H9 (cell line): ENCODE results near the gene SLC25A12. TPM values are rescaled to one million over a fixed set of nuclear protein-coding genes. Genes with fewer than 3 reads are reported as not detected.

ENCODE experiments used
- DNase-seq: peaks from one replicate; pipeline ENCODE4 v3.0.0-alpha.2; 2017
- H2AFZ ChIP-seq: one replicate; pipeline ENCODE4 v1.6.1; 2013; ENCODE audit warnings: mild to moderate bottlenecking, low read length, control low read depth, moderate library complexity
- H2AK5ac ChIP-seq: 2 replicates; pipeline ENCODE4 v1.6.1; 2013; ENCODE audit warnings: low read length, control low read depth, mixed read lengths; ENCODE audit not compliant: insufficient read length
- H2BK120ac ChIP-seq: one replicate; pipeline ENCODE4 v1.6.1; 2013; ENCODE audit warnings: low read depth, mild to moderate bottlenecking, low read length, control low read depth, inconsistent platforms; ENCODE audit not compliant: poor library complexity, severe bottlenecking
- H2BK12ac ChIP-seq: 2 replicates; pipeline ENCODE4 v1.6.1; 2013; ENCODE audit warnings: low read length, control low read depth, mixed read lengths, low read depth; ENCODE audit not compliant: insufficient read length
- H2BK15ac ChIP-seq: 2 replicates; pipeline ENCODE4 v1.6.1; 2013; ENCODE audit warnings: low read depth, low read length, control low read depth
- H2BK20ac ChIP-seq: one replicate; pipeline ENCODE4 v1.6.1; 2013; ENCODE audit warnings: low read depth, mild to moderate bottlenecking, low read length, control low read depth, inconsistent platforms; ENCODE audit not compliant: poor library complexity, severe bottlenecking
- H2BK5ac ChIP-seq: 2 replicates; pipeline ENCODE4 v1.6.1; 2013; ENCODE audit warnings: low read length, control low read depth, mixed read lengths; ENCODE audit not compliant: insufficient read length
- H3K14ac ChIP-seq: 2 replicates; pipeline ENCODE4 v1.6.1; 2013; ENCODE audit warnings: low read length, control low read depth; ENCODE audit not compliant: insufficient read depth
- H3K18ac ChIP-seq: 2 replicates; pipeline ENCODE4 v1.6.1; 2013; ENCODE audit warnings: low read depth, mild to moderate bottlenecking, mixed read lengths, low read length, control low read depth; ENCODE audit not compliant: insufficient read length
- H3K23ac ChIP-seq: 2 replicates; pipeline ENCODE4 v1.6.1; 2013; ENCODE audit warnings: low read length, control low read depth, mixed read lengths, low read depth; ENCODE audit not compliant: insufficient read length
- H3K23me2 ChIP-seq: 2 replicates; pipeline ENCODE4 v1.6.1; 2013; ENCODE audit warnings: low read depth, mild to moderate bottlenecking, mixed read lengths, low read length, control low read depth; ENCODE audit not compliant: insufficient read length, poor library complexity, severe bottlenecking
- H3K27ac ChIP-seq: 2 replicates; pipeline ENCODE4 v1.5.1; 2013; ENCODE audit warnings: low read length, control low read depth, mixed read lengths, low read depth; ENCODE audit not compliant: insufficient read length
- H3K27me3 ChIP-seq: 2 replicates; pipeline ENCODE4 v1.6.1; 2013; ENCODE audit warnings: low read length, control low read depth, inconsistent platforms; ENCODE audit not compliant: insufficient read depth
- H3K4ac ChIP-seq: 2 replicates; pipeline ENCODE4 v1.6.1; 2013; ENCODE audit warnings: low read depth, mild to moderate bottlenecking, control low read depth, inconsistent platforms, low read length, moderate library complexity
- H3K4me1 ChIP-seq: 2 replicates; pipeline ENCODE4 v1.6.1; 2013; ENCODE audit warnings: low read length, control low read depth, inconsistent platforms; ENCODE audit not compliant: insufficient read depth
- H3K4me2 ChIP-seq: 2 replicates; pipeline ENCODE4 v1.6.1; 2013; ENCODE audit warnings: low read length, control low read depth, mixed read lengths; ENCODE audit not compliant: insufficient read length, insufficient read depth
- H3K56ac ChIP-seq: 2 replicates; pipeline ENCODE4 v1.6.1; 2013; ENCODE audit warnings: low read depth, mild to moderate bottlenecking, mixed read lengths, low read length, control low read depth; ENCODE audit not compliant: insufficient read length
- H3K79me1 ChIP-seq: 2 replicates; pipeline ENCODE4 v1.6.1; 2013; ENCODE audit warnings: low read depth, mild to moderate bottlenecking, moderate library complexity, low read length, control low read depth, inconsistent platforms; ENCODE audit not compliant: insufficient read depth, poor library complexity, severe bottlenecking
- H3K79me2 ChIP-seq: 2 replicates; pipeline ENCODE4 v1.6.1; 2013; ENCODE audit warnings: low read length, control low read depth, inconsistent platforms; ENCODE audit not compliant: insufficient read depth
- H3K9ac ChIP-seq: 2 replicates; pipeline ENCODE4 v1.6.1; 2013; ENCODE audit warnings: low read length, control low read depth, mixed read lengths; ENCODE audit not compliant: insufficient read length; ENCODE audit errors: extremely low read depth
- H3K9me3 ChIP-seq: one replicate; pipeline ENCODE4 v1.6.1; 2013; ENCODE audit warnings: low read depth, low read length, inconsistent platforms; ENCODE audit not compliant: control insufficient read depth
- H3T11ph ChIP-seq: one replicate; pipeline ENCODE4 v1.6.1; 2013; ENCODE audit warnings: mild to moderate bottlenecking, low read length, control low read depth, inconsistent platforms
- H4K20me1 ChIP-seq: one replicate; pipeline ENCODE4 v1.6.1; 2013; ENCODE audit not compliant: control insufficient read depth, insufficient read length, insufficient read depth
- H4K5ac ChIP-seq: 2 replicates; pipeline ENCODE4 v1.6.1; 2013; ENCODE audit warnings: low read depth, mild to moderate bottlenecking, mixed read lengths, low read length, control low read depth; ENCODE audit not compliant: insufficient read length
- H4K8ac ChIP-seq: replicated peaks from 2 replicates; pipeline ENCODE4 v1.6.1; 2013; ENCODE audit warnings: low read length, control low read depth, mixed read lengths, low read depth; ENCODE audit not compliant: insufficient read length
- H4K91ac ChIP-seq: 2 replicates; pipeline ENCODE4 v1.6.1; 2013; ENCODE audit warnings: low read depth, mild to moderate bottlenecking, moderate library complexity, mixed read lengths, low read length, control low read depth; ENCODE audit not compliant: insufficient read length
- H3K27ac Mint-ChIP-seq, 3 experiments: 2 replicates in 2 of 3; 3 replicates in 1 of 3; pipeline ENCODE4 v1.8.0; 2020 to 2021; ENCODE audit warnings: mixed read lengths in 3 of 3, mild to moderate bottlenecking in 1 of 3, moderate library complexity in 1 of 3
- H3K27me3 Mint-ChIP-seq: 2 replicates; pipeline ENCODE4 v1.8.0; 2021; ENCODE audit warnings: low read depth, mild to moderate bottlenecking, moderate library complexity, mixed read lengths
- H3K36me3 Mint-ChIP-seq, 3 experiments: 2 replicates in 2 of 3; 3 replicates in 1 of 3; pipeline ENCODE4 v1.8.0; 2020 to 2021; ENCODE audit warnings: low read depth in 3 of 3, mixed read lengths in 3 of 3; ENCODE audit not compliant: insufficient read depth in 1 of 3
- H3K4me1 Mint-ChIP-seq, 2 experiments: 2 replicates each; pipeline ENCODE4 v1.8.0; 2020; ENCODE audit warnings: mixed read lengths in 2 of 2
- H3K4me3 Mint-ChIP-seq, 2 experiments: 2 replicates in 1 of 2; 3 replicates in 1 of 2; pipeline ENCODE4 v1.8.0; 2020 to 2021; ENCODE audit warnings: mild to moderate bottlenecking in 2 of 2, mixed read lengths in 2 of 2, moderate library complexity in 1 of 2
- H3K9me3 Mint-ChIP-seq, 2 experiments: 2 replicates in 1 of 2; 3 replicates in 1 of 2; pipeline ENCODE4 v1.8.0; 2020; ENCODE audit warnings: mild to moderate bottlenecking in 2 of 2, mixed read lengths in 2 of 2, moderate library complexity in 1 of 2
- CTCF ChIP-seq: fragments of 200-600 bp; sonication (generic); conservative IDR thresholded peaks from 3 replicates; pipeline ENCODE4 v1.8.0; 2021; ENCODE audit warnings: antibody characterized with exemption, mild to moderate bottlenecking
- WGBS: extraction: QIAGEN DNeasy Blood & Tissue Kit; methylation state at CpG from one replicate; pipeline ENCODE4 v1.1.7; 2013; ENCODE audit warnings: missing lambda C conversion rate, low lambda C conversion rate, mixed read lengths; ENCODE audit not compliant: insufficient read length; ENCODE audit errors: extremely low coverage; 5-methylcytosine and 5-hydroxymethylcytosine counted together
- total RNA-seq: library from RNA; stranded (reverse); gene quantifications from 2 replicates; pipeline ENCODE4 v1.2.1, GENCODE V29; 2021

Gene SLC25A12
- total RNA-seq, 1 experiment from 2014 or later, result 10.1 TPM

- Mint-ChIP-seq H3K4me3 (peak overlapping the region in 1 of 2 experiments; percentile 3; a peak in 2 of 5 replicates), H3K27ac (peak overlapping the region in 1 of 3 experiments; percentile 87; a peak in 3 of 7 replicates), H3K27me3 (no peaks in the 10 kb centered on the region), H3K9me3 (no peaks in the 10 kb centered on the region), H3K36me3 (peaks cover 0 to 8% (median 0%) of the 10 kb centered on the region in 3 experiments; a peak in 2 of 7 replicates), H3K4me1 (peaks cover 48 to 62% of the 10 kb centered on the region in 2 experiments)
- no peak overlapping the region for H3K56ac ChIP-seq
- H3K23ac ChIP-seq, result no peak overlapping the region
- H4K8ac ChIP-seq, result no peak overlapping the region
- no peak overlapping the region for H2BK120ac ChIP-seq
- H2AK5ac ChIP-seq, result no peak overlapping the region
- peaks cover 4% of the 10 kb centered on the region; the same call in 1 of the 2 replicates for H3K4me1 ChIP-seq
- H3K9me3 ChIP-seq, result no peaks in the 10 kb centered on the region
- H2BK20ac ChIP-seq, result no peak overlapping the region
- DNase-seq, result no peak
- no peak overlapping the region for H3K4ac ChIP-seq
- no peak overlapping the region for H2BK15ac ChIP-seq
- no peak overlapping the region for H2BK5ac ChIP-seq
- H3K27ac ChIP-seq, result no peak overlapping the region
- H3K79me1 ChIP-seq, result no peaks in the 10 kb centered on the region
- TF ChIP-seq CTCF, result no peak
- no peak overlapping the region for H3K18ac ChIP-seq
- H2BK12ac ChIP-seq, result no peak overlapping the region
- no peaks in the 10 kb centered on the region for H3K23me2 ChIP-seq
- H3K4me2 ChIP-seq, result no peak overlapping the region
- no peak overlapping the region for H4K5ac ChIP-seq
- H3T11ph ChIP-seq, result no peak overlapping the region
- H3K27me3 ChIP-seq, result no peaks in the 10 kb centered on the region
- H3K79me2 ChIP-seq, result no peaks in the 10 kb centered on the region
- no peaks in the 10 kb centered on the region for H4K20me1 ChIP-seq
- no peak overlapping the region for H3K9ac ChIP-seq
- no peak overlapping the region for H3K14ac ChIP-seq
- no peak overlapping the region for H4K91ac ChIP-seq
- WGBS, result no CpG with 5 or more reads among the region's 4 CpGs
- no peak overlapping the region for H2AFZ ChIP-seq
These were observed 99.1 kb downstream of the SLC25A12 start for GRCh38 chr2:171794918-171795317.
